Lower lobe of right lung (tissue), 2 donors: ENCODE measurements around the gene TNFRSF21. TPM values are rescaled to one million over a fixed set of nuclear protein-coding genes. Genes with fewer than 3 reads are reported as not detected.

Experiments used
- ATAC-seq, 2 donors: fragments of 200-7000 bp; cut with Tn5 transposase; one replicate each; pipeline ENCODE4 v1.9.1; 2020 to 2022; ENCODE audit warnings: mild to moderate bottlenecking in 2 of 2, moderate library complexity in 2 of 2
- DNase-seq: peaks from one replicate; pipeline ENCODE4 v3.0.0-alpha.2; 2020
- H3K27ac ChIP-seq: fragments of 200-600 bp; one replicate; pipeline ENCODE4 v1.8.0; 2022
- H3K27me3 ChIP-seq: fragments of 200-600 bp; one replicate; pipeline ENCODE4 v1.8.0; 2022; ENCODE audit warnings: low read depth
- H3K36me3 ChIP-seq: fragments of 200-600 bp; one replicate; pipeline ENCODE4 v1.8.0; 2022; ENCODE audit warnings: mild to moderate bottlenecking
- H3K4me1 ChIP-seq: fragments of 200-600 bp; one replicate; pipeline ENCODE4 v1.8.0; 2022
- H3K4me3 ChIP-seq: fragments of 200-600 bp; one replicate; pipeline ENCODE4 v1.8.0; 2022; ENCODE audit warnings: mild to moderate bottlenecking
- H3K9me3 ChIP-seq: fragments of 200-600 bp; one replicate; pipeline ENCODE4 v1.8.0; 2022
- CTCF ChIP-seq: fragments of 200-600 bp; IDR thresholded peaks from one replicate; pipeline ENCODE4 v1.8.0; 2022; ENCODE audit warnings: antibody characterized with exemption, mild to moderate bottlenecking
- intact Hi-C: fragments of 100-400 bp; cut with DNase I; formaldehyde crosslinking; loops from one replicate; pipeline ENCODE4 v1.11.0; 2022
- total RNA-seq: library from RNA; stranded (reverse); fragmentation: NEBNext Ultra II Directional; extraction: Animal tissue kit (Norgen Biotek cat#: 25700); gene quantifications from one replicate; pipeline ENCODE4 v1.2.1, GENCODE V29; 2021
- donor health status: DM: no; HTN: yes; CAD: no; lungs with severe emphysema.

Gene TNFRSF21
- total RNA-seq, 1 donor from 2014 or later, result 21.7 TPM

- H3K27me3 ChIP-seq, result no peaks in the 10 kb centered on the region
- intact Hi-C loops, result no loop called here
- ATAC-seq (peak; percentile 98), DNase-seq (peak; percentile 92)
- peaks cover 27% of the 10 kb centered on the region for H3K4me1 ChIP-seq
- no peaks in the 10 kb centered on the region for H3K36me3 ChIP-seq
- peak overlapping the region; percentile 61 for H3K27ac ChIP-seq
- no peak for TF ChIP-seq CTCF
- no peaks in the 10 kb centered on the region for H3K9me3 ChIP-seq
- H3K4me3 ChIP-seq, result no peak overlapping the region
Observed at GRCh38 chr6:47242483-47243386, 67.0 kb downstream of the TNFRSF21 start.

GRCh38 chr6:47241742-47242482 lies 67.8 kb downstream of the TNFRSF21 start:
- ATAC-seq, result peak; percentile 10 to 18
- Histone ChIP-seq H3K27ac (peak overlapping the region; percentile 61), H3K36me3 (no peaks in the 10 kb centered on the region), H3K4me3 (no peak overlapping the region), H3K27me3 (no peaks in the 10 kb centered on the region), H3K9me3 (no peaks in the 10 kb centered on the region), H3K4me1 (peaks cover 21% of the 10 kb centered on the region)
- TF ChIP-seq CTCF, result no peak
- intact Hi-C loops, result no loop called here
- DNase-seq, result no peak

- intact Hi-C loops, result no loop called here
- no peak overlapping the region for H3K27ac ChIP-seq
- no peaks in the 10 kb centered on the region for H3K9me3 ChIP-seq
- no peak for TF ChIP-seq CTCF
- peaks cover 31% of the 10 kb centered on the region for H3K4me1 ChIP-seq
- ATAC-seq, result no peak
- DNase-seq, result no peak
- no peaks in the 10 kb centered on the region for H3K36me3 ChIP-seq
- H3K4me3 ChIP-seq, result no peak overlapping the region
- no peaks in the 10 kb centered on the region for H3K27me3 ChIP-seq
Observed at GRCh38 chr6:47240277-47240890, 69.3 kb downstream of the TNFRSF21 start.

GRCh38 chr6:47239546-47239945 lies 70.2 kb downstream of the TNFRSF21 start:
- TF ChIP-seq CTCF, result no peak
- Histone ChIP-seq H3K36me3 (no peaks in the 10 kb centered on the region), H3K4me1 (peaks cover 31% of the 10 kb centered on the region), H3K27ac (no peak overlapping the region), H3K27me3 (no peaks in the 10 kb centered on the region), H3K9me3 (no peaks in the 10 kb centered on the region), H3K4me3 (no peak overlapping the region)
- no peak for DNase-seq
- intact Hi-C loops, result no loop called here
- no peak for ATAC-seq

- ATAC-seq, result no peak
- no peak overlapping the region for H3K27ac ChIP-seq
- TF ChIP-seq CTCF, result no peak
Observed at GRCh38 chr6:47238456-47238995, 71.2 kb downstream of the TNFRSF21 start.

More at GRCh38 chr6:47238456-47238995, 71.2 kb downstream of the TNFRSF21 start:
- no peak for DNase-seq
- intact Hi-C loops, result no loop called here
- H3K9me3 ChIP-seq, result no peaks in the 10 kb centered on the region
- no peaks in the 10 kb centered on the region for H3K36me3 ChIP-seq
- no peak overlapping the region for H3K4me3 ChIP-seq
- H3K4me1 ChIP-seq, result peaks cover 31% of the 10 kb centered on the region
- no peaks in the 10 kb centered on the region for H3K27me3 ChIP-seq
